GM18505 (cell line): ENCODE results near the gene MARCHF2.

Source experiments
- ATAC-seq: cut with Tn5 transposase; IDR thresholded peaks from one replicate; pipeline ENCODE4 v1.9.1; 2021; ENCODE audit not compliant: unreplicated experiment
- POLR2A ChIP-seq: IDR thresholded peaks from 4 replicates; pipeline ENCODE4 v1.6.1; 2011; ENCODE audit warnings: borderline replicate concordance; ENCODE audit not compliant: insufficient read depth, insufficient read length; ENCODE audit errors: extremely low read depth

The MARCHF2 gene

DNA sequence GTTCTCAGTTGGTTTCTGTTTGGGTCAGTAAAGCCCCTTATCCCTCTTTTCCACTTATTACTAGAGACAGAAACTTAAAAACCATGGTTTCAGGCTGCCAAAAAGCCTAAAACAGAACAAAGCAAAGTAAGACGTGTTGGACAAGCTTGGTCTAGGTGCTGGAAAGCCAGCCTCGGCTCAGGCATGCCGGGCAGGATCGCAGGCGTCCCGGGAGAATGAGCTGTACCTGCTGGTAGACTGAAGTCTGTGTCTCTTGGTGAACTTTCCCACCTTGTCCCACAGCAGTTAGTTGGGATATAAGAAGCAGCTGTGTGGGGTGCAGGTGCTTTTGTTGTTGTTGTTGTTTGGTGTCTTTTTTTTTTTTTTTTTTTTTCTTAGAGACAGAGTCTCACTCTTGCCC lies 68.5 kb downstream of the MARCHF2 start:
- no peak for TF ChIP-seq POLR2A
- ATAC-seq = no peak

DNA sequence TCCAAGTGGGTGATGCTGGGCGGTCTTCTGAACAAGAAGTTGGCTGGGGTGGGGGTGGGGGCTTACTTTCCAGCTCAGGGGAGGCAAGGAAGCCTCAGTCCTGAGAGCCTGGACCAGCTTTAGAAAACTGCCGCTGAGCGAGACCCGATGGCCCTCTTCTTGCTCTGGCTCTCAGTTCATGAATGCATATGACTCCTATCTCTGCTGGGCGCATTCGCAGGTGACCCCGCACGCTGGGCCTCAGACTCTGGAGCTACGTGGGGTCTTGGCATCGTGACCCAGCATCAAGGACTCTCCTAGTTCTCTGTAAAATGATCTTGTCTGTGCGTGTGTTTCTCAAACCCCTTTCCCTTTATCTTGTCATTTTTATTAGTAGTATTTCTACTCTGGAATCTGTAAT lies 69.6 kb downstream of the MARCHF2 start:
- no peak for TF ChIP-seq POLR2A
- no peak for ATAC-seq

DNA sequence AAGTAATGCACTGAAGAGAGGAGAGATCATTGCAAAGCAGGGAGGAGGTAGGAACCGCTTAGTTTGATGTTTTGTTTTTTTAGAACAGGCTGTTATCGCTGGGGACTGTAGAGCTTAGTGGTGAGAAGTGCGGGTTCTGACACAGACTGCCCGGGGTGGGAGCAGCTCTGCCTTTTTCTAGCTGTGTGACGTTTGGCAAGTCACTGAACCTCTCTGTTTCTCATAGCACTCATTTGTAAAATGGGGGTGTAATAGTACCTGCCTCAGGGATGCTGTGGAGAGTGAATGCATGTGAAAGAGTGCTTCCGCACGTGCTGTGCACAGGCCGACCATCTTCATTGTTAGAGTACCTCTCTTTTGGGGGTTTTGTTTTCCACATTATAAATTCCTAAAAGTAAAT lies 70.1 kb downstream of the MARCHF2 start:
- TF ChIP-seq POLR2A = no peak
- ATAC-seq = no peak

DNA sequence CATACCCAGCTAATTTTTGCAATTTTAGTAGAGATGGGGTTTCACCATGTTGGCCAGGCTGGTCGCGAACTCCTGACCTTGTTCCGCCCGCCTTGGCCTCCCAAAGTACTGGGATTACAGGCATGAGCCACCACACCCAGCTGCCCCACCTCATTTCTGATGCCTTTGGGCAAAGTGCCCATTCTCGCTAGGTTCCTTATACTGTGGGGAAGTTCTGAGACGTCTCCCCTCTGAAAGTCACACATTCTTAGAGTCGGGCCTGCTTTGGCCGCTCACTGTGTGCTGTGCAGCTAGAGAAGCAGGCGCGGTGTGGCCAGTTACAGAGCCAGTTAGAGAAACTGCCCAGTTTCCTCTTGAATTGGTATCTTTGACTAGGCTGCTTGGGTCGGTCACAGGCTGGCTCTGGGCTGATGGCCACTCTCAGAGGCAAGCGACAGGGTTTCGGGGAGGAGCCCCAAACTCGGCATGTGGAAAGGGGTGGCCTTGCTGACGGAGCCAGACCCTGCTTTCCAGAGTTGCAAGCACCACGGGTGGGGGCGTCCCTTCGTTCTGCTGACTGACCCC lies 71.3 kb downstream of the MARCHF2 start:
- no peak for TF ChIP-seq POLR2A
- ATAC-seq = no peak

DNA sequence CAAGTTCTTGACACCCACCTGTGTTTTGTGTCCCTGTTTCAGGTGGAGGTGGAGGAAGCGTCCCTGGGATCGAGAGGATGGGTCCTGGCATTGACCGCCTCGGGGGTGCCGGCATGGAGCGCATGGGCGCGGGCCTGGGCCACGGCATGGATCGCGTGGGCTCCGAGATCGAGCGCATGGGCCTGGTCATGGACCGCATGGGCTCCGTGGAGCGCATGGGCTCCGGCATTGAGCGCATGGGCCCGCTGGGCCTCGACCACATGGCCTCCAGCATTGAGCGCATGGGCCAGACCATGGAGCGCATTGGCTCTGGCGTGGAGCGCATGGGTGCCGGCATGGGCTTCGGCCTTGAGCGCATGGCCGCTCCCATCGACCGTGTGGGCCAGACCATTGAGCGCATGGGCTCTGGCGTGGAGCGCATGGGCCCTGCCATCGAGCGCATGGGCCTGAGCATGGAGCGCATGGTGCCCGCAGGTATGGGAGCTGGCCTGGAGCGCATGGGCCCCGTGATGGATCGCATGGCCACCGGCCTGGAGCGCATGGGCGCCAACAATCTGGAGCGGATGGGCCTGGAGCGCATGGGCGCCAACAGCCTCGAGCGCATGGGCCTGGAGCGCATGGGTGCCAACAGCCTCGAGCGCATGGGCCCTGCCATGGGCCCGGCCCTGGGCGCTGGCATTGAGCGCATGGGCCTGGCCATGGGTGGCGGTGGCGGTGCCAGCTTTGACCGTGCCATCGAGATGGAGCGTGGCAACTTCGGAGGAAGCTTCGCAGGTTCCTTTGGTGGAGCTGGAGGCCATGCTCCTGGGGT lies 72.7 kb downstream of the MARCHF2 start:
- no peak for ATAC-seq

DNA sequence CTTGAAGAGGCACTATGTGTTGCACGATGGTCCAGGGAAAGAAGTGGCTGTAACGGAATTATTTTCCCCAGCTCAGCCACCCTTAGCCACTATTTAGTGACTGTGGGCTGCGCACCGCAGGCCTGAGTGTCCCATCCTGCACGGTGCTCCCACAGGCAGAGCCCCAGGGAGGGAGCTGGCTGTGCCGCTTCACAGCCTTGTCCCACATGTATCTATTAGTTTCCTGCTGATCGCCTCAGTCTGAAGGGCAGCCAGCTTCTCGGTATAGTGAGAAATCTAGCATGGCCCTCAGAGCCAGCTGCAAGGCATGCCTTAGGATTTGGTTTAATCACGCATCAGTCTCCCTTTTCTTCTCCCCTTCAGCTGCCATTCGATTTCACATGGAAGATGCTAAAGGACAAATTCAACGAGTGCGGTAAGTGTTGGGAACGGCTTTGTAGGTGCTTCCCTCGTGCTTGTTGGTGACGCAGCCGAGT lies 73.6 kb downstream of the MARCHF2 start:
- TF ChIP-seq POLR2A = no peak
- ATAC-seq = no peak

More for the DNA sequence above, 72.7 kb downstream of the MARCHF2 start:
- no peak for TF ChIP-seq POLR2A

DNA sequence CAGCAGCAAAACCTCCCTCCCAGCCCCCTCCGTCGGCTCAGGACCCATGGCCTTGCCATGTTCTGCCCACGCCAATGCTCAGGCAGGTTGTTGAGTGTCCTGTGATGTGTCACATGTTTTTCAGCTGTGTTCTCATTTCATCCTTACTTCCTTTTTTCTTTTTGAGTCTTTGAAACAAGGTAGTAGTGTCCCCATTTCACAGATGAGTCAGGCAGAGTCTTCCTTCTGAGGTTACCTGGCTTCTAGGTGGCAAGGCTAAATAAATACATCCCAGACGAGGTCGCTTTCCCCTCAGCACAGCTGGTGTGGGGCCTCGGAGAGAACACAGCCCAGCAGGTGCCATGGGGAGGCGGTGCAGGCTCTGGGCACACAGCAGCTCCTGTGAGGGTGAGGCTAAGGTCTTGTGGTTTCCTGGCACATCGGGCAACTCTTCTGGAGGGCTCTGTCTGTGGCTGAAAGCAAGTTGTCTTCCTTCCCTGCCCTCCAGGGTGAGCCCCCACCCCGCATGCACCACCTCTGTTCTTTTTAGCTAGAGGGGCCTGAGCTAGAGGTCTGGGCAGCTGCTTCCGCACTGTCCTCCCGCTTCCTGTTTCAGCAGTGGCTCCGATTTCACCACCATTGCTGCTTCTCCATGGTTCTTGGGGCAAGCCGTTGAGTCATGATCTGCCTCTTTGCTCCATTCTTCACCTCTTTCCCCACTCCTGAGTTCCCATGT lies 74.2 kb downstream of the MARCHF2 start:
- TF ChIP-seq POLR2A = no peak

DNA sequence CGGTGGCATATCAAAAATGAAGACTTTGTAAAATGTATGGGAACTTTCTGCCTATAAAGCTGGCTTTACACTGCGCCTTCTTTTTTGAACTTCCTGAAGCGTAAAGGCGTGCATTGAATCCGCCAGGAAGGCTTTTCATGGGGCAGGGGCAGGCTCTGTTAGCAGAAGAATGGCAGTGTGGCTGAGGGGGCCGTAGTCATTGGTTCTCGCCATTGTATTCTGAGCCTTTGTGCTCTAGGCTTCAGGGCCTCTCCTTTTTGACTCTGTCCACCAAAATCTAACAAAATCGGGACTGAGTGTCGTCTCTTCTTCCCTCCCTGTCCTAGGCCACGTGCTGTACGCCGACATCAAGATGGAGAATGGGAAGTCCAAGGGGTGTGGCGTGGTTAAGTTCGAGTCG lies 75.3 kb downstream of the MARCHF2 start:
- no peak for TF ChIP-seq POLR2A
- ATAC-seq = no peak

More for the DNA sequence above, 74.2 kb downstream of the MARCHF2 start:
- no peak for ATAC-seq
